ENCODE results near the gene HORMAD2. TPM values are rescaled to one million over a fixed set of nuclear protein-coding genes. Genes with fewer than 3 reads are reported as not detected.

HORMAD2 gene
- total and polyA plus RNA-seq, 2 donors (not counting 1 experiment from before 2014, with no cell fraction given) = not detected

DNA sequence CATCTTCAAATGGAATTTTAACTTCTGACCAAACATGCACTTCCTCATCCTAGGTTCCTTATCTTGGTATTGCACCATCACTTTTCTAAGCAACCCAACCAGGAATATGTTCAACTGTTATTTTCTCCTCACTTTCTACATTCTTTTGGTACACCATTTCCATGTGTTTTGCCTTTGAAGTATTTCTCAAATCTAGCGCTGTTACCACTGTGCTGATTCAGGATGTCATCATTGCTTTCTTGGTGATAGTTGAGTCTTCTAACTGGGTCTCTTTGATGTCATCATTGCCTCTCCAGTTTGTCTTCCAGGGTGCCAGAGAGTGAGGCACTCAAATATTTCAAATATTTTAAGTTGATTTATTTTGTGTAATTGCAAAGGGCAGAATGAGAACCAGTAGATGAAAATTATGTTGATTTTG, 47.5 kb downstream of the HORMAD2 start:
- Histone ChIP-seq H3K4me3 (ENCODE audit: control extremely low read depth in 1 of 5, extremely low read depth in 1 of 5, insufficient read depth in 1 of 5, low read depth in 2 of 5, low read length in 4 of 5) (no peak overlapping the region), H3K27me3 (replicated peaks in 1 of 4; ENCODE audit: control extremely low read depth in 1 of 4, control insufficient read depth in 3 of 4, insufficient read depth in 4 of 4, low read length in 3 of 4) (no peaks in the 10 kb centered on the region), H2AFZ (ENCODE audit: insufficient read depth, low read depth, low read length, poor library complexity, severe bottlenecking) (no peak overlapping the region), H3K9ac (ENCODE audit: low read length) (no peak overlapping the region), H3K79me2 (ENCODE audit: control insufficient read depth, insufficient read depth, low read length) (no peaks in the 10 kb centered on the region), H3K4me1 (ENCODE audit: control insufficient read depth in 2 of 2, insufficient read depth in 2 of 2, low read length in 2 of 2) (no peaks in the 10 kb centered on the region), H3K4me2 (replicated peaks; ENCODE audit: low read depth, low read length, poor library complexity, severe bottlenecking) (no peak overlapping the region), H3K27ac (ENCODE audit: low read length in 2 of 2) (no peak overlapping the region), H3K9me3 (ENCODE audit: control extremely low read depth in 1 of 3, control insufficient read depth in 2 of 3, insufficient read depth in 1 of 3, low read length in 2 of 3) (peaks cover 0 to 1% (median 0%) of the 10 kb centered on the region in 3 donors), H4K20me1 (ENCODE audit: control insufficient read depth, insufficient read depth, low read length, poor library complexity, severe bottlenecking) (no peaks in the 10 kb centered on the region), H3K36me3 (replicated peaks in 1 of 2; ENCODE audit: control extremely low read depth in 1 of 2, control insufficient read depth in 1 of 2, extremely low read depth in 1 of 2, insufficient read depth in 2 of 2, low read length in 1 of 2) (no peaks in the 10 kb centered on the region)
- ATAC-seq (ENCODE audit: low read depth) (no peak), DNase-seq (no peak)
- no peak overlapping the region for H3K4me3 Mint-ChIP-seq
- intact Hi-C loops (cut with micrococcal nuclease) = no loop called here
- 88% methylated on average over 1 of the region's 1 CpG for WGBS (ENCODE audit: insufficient coverage)
- H3K27me3 Mint-ChIP-seq = peaks cover 18% of the 10 kb centered on the region
- H3K4me1 Mint-ChIP-seq = no peaks in the 10 kb centered on the region
- H3K27ac Mint-ChIP-seq = no peak overlapping the region
- CTCF ChIA-PET = no interaction called here
- no peaks in the 10 kb centered on the region for H3K9me3 Mint-ChIP-seq (ENCODE audit: insufficient read depth)
- POLR2A ChIA-PET = no interaction called here
- no peak for TF ChIP-seq EZH2 (IDR thresholded peaks at IDR 0.05; ENCODE audit: borderline replicate concordance, insufficient read depth, low read depth, low read length, poor library complexity, severe bottlenecking)
- TF ChIP-seq, protein P1, sequence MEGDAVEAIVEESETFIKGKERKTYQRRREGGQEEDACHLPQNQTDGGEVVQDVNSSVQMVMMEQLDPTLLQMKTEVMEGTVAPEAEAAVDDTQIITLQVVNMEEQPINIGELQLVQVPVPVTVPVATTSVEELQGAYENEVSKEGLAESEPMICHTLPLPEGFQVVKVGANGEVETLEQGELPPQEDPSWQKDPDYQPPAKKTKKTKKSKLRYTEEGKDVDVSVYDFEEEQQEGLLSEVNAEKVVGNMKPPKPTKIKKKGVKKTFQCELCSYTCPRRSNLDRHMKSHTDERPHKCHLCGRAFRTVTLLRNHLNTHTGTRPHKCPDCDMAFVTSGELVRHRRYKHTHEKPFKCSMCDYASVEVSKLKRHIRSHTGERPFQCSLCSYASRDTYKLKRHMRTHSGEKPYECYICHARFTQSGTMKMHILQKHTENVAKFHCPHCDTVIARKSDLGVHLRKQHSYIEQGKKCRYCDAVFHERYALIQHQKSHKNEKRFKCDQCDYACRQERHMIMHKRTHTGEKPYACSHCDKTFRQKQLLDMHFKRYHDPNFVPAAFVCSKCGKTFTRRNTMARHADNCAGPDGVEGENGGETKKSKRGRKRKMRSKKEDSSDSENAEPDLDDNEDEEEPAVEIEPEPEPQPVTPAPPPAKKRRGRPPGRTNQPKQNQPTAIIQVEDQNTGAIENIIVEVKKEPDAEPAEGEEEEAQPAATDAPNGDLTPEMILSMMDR (IDR thresholded peaks at IDR 0.05) = no peak

GRCh38 chr22:30128511-30128910, 48.2 kb downstream of the HORMAD2 start:
- Mint-ChIP-seq H3K27ac (no peak overlapping the region), H3K4me3 (no peak overlapping the region), H3K27me3 (peaks cover 18% of the 10 kb centered on the region), H3K9me3 (ENCODE audit: insufficient read depth) (no peaks in the 10 kb centered on the region), H3K4me1 (no peaks in the 10 kb centered on the region)
- Histone ChIP-seq H3K27ac (ENCODE audit: low read length in 2 of 2) (no peak overlapping the region), H3K4me2 (replicated peaks; ENCODE audit: low read depth, low read length, poor library complexity, severe bottlenecking) (no peak overlapping the region), H3K9ac (ENCODE audit: low read length) (no peak overlapping the region), H3K4me3 (ENCODE audit: control extremely low read depth in 1 of 5, extremely low read depth in 1 of 5, insufficient read depth in 1 of 5, low read depth in 2 of 5, low read length in 4 of 5) (no peak overlapping the region), H3K36me3 (replicated peaks in 1 of 2; ENCODE audit: control extremely low read depth in 1 of 2, control insufficient read depth in 1 of 2, extremely low read depth in 1 of 2, insufficient read depth in 2 of 2, low read length in 1 of 2) (no peaks in the 10 kb centered on the region), H3K27me3 (replicated peaks in 1 of 4; ENCODE audit: control extremely low read depth in 1 of 4, control insufficient read depth in 3 of 4, insufficient read depth in 4 of 4, low read length in 3 of 4) (no peaks in the 10 kb centered on the region), H3K79me2 (ENCODE audit: control insufficient read depth, insufficient read depth, low read length) (no peaks in the 10 kb centered on the region), H4K20me1 (ENCODE audit: control insufficient read depth, insufficient read depth, low read length, poor library complexity, severe bottlenecking) (no peaks in the 10 kb centered on the region), H3K4me1 (ENCODE audit: control insufficient read depth in 2 of 2, insufficient read depth in 2 of 2, low read length in 2 of 2) (no peaks in the 10 kb centered on the region), H2AFZ (ENCODE audit: insufficient read depth, low read depth, low read length, poor library complexity, severe bottlenecking) (no peak overlapping the region), H3K9me3 (ENCODE audit: control extremely low read depth in 1 of 3, control insufficient read depth in 2 of 3, insufficient read depth in 1 of 3, low read length in 2 of 3) (peaks cover 0 to 1% (median 0%) of the 10 kb centered on the region in 3 donors)
- WGBS (ENCODE audit: insufficient coverage) = 100% methylated on average over 1 of the region's 2 CpGs
- no peak for TF ChIP-seq EZH2 (IDR thresholded peaks at IDR 0.05; ENCODE audit: borderline replicate concordance, insufficient read depth, low read depth, low read length, poor library complexity, severe bottlenecking)
- TF ChIP-seq, protein P1 (IDR thresholded peaks at IDR 0.05) = no peak
- ATAC-seq (ENCODE audit: low read depth) (no peak), DNase-seq (no peak)
- ChIA-PET POLR2A (no interaction called here), CTCF (no interaction called here)
- intact Hi-C loops (cut with micrococcal nuclease) = no loop called here

All from B cell (primary cell).